ENCODE measurements around the gene TPBG.
"Not testable (repeated sequence)": the region's sequence is repeated elsewhere in the genome, so short reads cannot be mapped to it uniquely, and the experiment has no call there.

TPBG gene

GRCh38 chr6:82371799-82372546 is 8.4 kb downstream of the TPBG start:
- H3K4me3 ChIP-seq (ENCODE audit: low read length), result no peak overlapping the region
- DNase-seq (ENCODE audit: low read depth, low spot score), result no peak

GRCh38 chr6:82372656-82373055 is 9.0 kb downstream of the TPBG start:
- H3K4me3 ChIP-seq (ENCODE audit: low read length), result no peak overlapping the region
- DNase-seq (ENCODE audit: low read depth, low spot score), result no peak

- no peak overlapping the region for H3K4me3 ChIP-seq (ENCODE audit: low read length)
- no peak for DNase-seq (ENCODE audit: low read depth, low spot score)
These were observed 10.9 kb downstream of the TPBG start for GRCh38 chr6:82374516-82374915.

- DNase-seq (ENCODE audit: low read depth, low spot score), result no peak
- H3K4me3 ChIP-seq (ENCODE audit: low read length), result no peak overlapping the region
These were observed 13.0 kb downstream of the TPBG start for GRCh38 chr6:82376636-82377035.

GRCh38 chr6:82380566-82381185 is 17.1 kb downstream of the TPBG start:
- no peak overlapping the region for H3K4me3 ChIP-seq (ENCODE audit: low read length)
- DNase-seq (ENCODE audit: low read depth, low spot score), result no peak

- no peak overlapping the region for H3K4me3 ChIP-seq (ENCODE audit: low read length)
- DNase-seq (ENCODE audit: low read depth, low spot score), result no peak
These were observed 17.7 kb downstream of the TPBG start for GRCh38 chr6:82381278-82381677.

GRCh38 chr6:82385102-82385501 is 21.5 kb downstream of the TPBG start:
- DNase-seq (ENCODE audit: low read depth, low spot score), result no peak
- no peak overlapping the region for H3K4me3 ChIP-seq (ENCODE audit: low read length)

- DNase-seq (ENCODE audit: low read depth, low spot score), result no peak
- H3K4me3 ChIP-seq (ENCODE audit: low read length), result no peak overlapping the region
These were observed 21.9 kb downstream of the TPBG start for GRCh38 chr6:82385546-82385945.

GRCh38 chr6:82385961-82386360 is 22.3 kb downstream of the TPBG start:
- H3K4me3 ChIP-seq (ENCODE audit: low read length), result no peak overlapping the region
- DNase-seq (ENCODE audit: low read depth, low spot score), result no peak

GRCh38 chr6:82394770-82395169 is 31.2 kb downstream of the TPBG start:
- DNase-seq (ENCODE audit: low read depth, low spot score); H3K4me3 ChIP-seq (ENCODE audit: low read length): not testable (repeated sequence)

- no peak for DNase-seq (ENCODE audit: low read depth, low spot score)
- no peak overlapping the region for H3K4me3 ChIP-seq (ENCODE audit: low read length)
These were observed 33.5 kb downstream of the TPBG start for GRCh38 chr6:82396964-82397751.

GRCh38 chr6:82397962-82398692 is 34.5 kb downstream of the TPBG start:
- DNase-seq (ENCODE audit: low read depth, low spot score), result no peak

GRCh38 chr6:82408952-82409431 is 45.4 kb downstream of the TPBG start:
- no peak overlapping the region for H3K4me3 ChIP-seq (ENCODE audit: low read length)
- no peak for DNase-seq (ENCODE audit: low read depth, low spot score)

More at GRCh38 chr6:82397962-82398692, 34.5 kb downstream of the TPBG start:
- H3K4me3 ChIP-seq (ENCODE audit: low read length), result no peak overlapping the region

- no peak for DNase-seq (ENCODE audit: low read depth, low spot score)
- no peak overlapping the region for H3K4me3 ChIP-seq (ENCODE audit: low read length)
These were observed 46.6 kb downstream of the TPBG start for GRCh38 chr6:82410151-82410648.

GRCh38 chr6:82413868-82414267 is 50.3 kb downstream of the TPBG start:
- no peak overlapping the region for H3K4me3 ChIP-seq (ENCODE audit: low read length)
- DNase-seq (ENCODE audit: low read depth, low spot score), result no peak

GRCh38 chr6:82415820-82416219 is 52.2 kb downstream of the TPBG start:
- H3K4me3 ChIP-seq (ENCODE audit: low read length), result no peak overlapping the region
- no peak for DNase-seq (ENCODE audit: low read depth, low spot score)

GRCh38 chr6:82416346-82416745 is 52.7 kb downstream of the TPBG start:
- H3K4me3 ChIP-seq (ENCODE audit: low read length), result no peak overlapping the region
- no peak for DNase-seq (ENCODE audit: low read depth, low spot score)

Data from Jurkat, Clone E6-1 (cell line).